Progenitor cell of endocrine pancreas (in vitro differentiated cells): ENCODE data around the gene NCS1. TPM values are rescaled to one million over a fixed set of nuclear protein-coding genes. Genes with fewer than 3 reads are reported as not detected.

Experiments used
- DNase-seq: peaks from one replicate; pipeline ENCODE4 v3.0.0; 2021; ENCODE audit warnings: low spot score; ENCODE audit not compliant: unreplicated experiment
- H3K27ac Mint-ChIP-seq: 2 replicates; pipeline ENCODE4 v1.8.0; 2021; ENCODE audit warnings: mild to moderate bottlenecking, moderate library complexity, mixed read lengths
- H3K27me3 Mint-ChIP-seq: 2 replicates; pipeline ENCODE4 v1.8.0; 2021; ENCODE audit warnings: mixed read lengths
- H3K36me3 Mint-ChIP-seq: 2 replicates; pipeline ENCODE4 v1.8.0; 2022; ENCODE audit warnings: mixed read lengths; ENCODE audit not compliant: insufficient read depth
- H3K4me1 Mint-ChIP-seq: 2 replicates; pipeline ENCODE4 v1.8.0; 2021; ENCODE audit warnings: low read depth, mixed read lengths
- H3K4me3 Mint-ChIP-seq: 2 replicates; pipeline ENCODE4 v1.8.0; 2021; ENCODE audit warnings: low read depth, mild to moderate bottlenecking, moderate library complexity, mixed read lengths
- H3K9me3 Mint-ChIP-seq: 2 replicates; pipeline ENCODE4 v1.8.0; 2021; ENCODE audit warnings: low read depth, mixed read lengths
- total RNA-seq: library from RNA; stranded (reverse); gene quantifications from 2 replicates; pipeline ENCODE4 v1.2.1, GENCODE V29; 2021
- TF ChIP-seq, protein P1 (sequence below): fragments of 200-600 bp; sonication (generic); IDR thresholded peaks from one replicate; pipeline ENCODE4 v1.5.0; 2021; ENCODE audit warnings: antibody characterized with exemption, mild to moderate bottlenecking; ENCODE audit not compliant: unreplicated experiment

NCS1 gene
- total RNA-seq, 1 donor from 2014 or later: 29.0 TPM

DNA sequence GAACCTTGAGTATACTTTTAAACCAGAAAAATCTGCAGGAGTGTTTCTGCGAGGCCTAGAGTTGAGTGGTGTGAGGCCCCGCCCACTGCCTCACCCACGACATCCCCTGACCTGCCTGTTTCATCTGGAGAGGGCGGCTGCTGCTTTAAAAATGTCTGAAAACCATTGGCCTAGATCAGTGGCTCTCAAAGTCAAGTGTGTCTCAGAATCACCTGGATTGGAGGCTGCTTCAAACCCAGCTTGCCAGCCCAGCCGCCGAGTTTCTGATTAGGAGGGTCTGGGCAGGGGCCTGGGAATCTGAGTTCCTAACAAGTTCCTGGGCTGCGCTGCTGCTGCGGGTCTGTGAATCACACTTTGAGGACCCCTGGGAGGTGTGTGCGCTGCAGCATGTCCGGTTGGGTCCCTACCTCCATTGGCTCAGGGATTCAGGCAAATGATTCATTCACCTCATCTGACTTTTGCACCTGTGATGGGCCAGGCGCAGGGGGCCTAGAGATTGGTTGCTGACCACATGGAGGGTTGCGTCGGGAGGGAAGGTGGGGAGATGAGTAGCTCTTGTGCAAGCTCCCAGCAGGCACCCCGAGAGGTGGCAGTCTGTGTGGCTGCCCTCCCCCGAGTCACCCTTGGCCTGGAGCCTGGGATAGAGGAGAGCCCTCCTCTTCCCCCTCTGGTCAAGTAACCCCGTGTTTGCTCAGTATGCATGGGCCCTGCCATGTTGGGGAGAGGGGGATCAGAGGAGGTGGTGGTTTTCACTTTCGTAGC is 65.7 kb downstream of the NCS1 start:
- H3K4me1 Mint-ChIP-seq: peaks cover 4% of the 10 kb centered on the region
- no peak overlapping the region for H3K4me3 Mint-ChIP-seq
- no peak for DNase-seq
- no peaks in the 10 kb centered on the region for H3K27me3 Mint-ChIP-seq
- peaks cover 3% of the 10 kb centered on the region for H3K36me3 Mint-ChIP-seq
- H3K9me3 Mint-ChIP-seq: no peaks in the 10 kb centered on the region
- no peak overlapping the region for H3K27ac Mint-ChIP-seq
- TF ChIP-seq, protein P1, sequence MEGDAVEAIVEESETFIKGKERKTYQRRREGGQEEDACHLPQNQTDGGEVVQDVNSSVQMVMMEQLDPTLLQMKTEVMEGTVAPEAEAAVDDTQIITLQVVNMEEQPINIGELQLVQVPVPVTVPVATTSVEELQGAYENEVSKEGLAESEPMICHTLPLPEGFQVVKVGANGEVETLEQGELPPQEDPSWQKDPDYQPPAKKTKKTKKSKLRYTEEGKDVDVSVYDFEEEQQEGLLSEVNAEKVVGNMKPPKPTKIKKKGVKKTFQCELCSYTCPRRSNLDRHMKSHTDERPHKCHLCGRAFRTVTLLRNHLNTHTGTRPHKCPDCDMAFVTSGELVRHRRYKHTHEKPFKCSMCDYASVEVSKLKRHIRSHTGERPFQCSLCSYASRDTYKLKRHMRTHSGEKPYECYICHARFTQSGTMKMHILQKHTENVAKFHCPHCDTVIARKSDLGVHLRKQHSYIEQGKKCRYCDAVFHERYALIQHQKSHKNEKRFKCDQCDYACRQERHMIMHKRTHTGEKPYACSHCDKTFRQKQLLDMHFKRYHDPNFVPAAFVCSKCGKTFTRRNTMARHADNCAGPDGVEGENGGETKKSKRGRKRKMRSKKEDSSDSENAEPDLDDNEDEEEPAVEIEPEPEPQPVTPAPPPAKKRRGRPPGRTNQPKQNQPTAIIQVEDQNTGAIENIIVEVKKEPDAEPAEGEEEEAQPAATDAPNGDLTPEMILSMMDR: no peak

DNA sequence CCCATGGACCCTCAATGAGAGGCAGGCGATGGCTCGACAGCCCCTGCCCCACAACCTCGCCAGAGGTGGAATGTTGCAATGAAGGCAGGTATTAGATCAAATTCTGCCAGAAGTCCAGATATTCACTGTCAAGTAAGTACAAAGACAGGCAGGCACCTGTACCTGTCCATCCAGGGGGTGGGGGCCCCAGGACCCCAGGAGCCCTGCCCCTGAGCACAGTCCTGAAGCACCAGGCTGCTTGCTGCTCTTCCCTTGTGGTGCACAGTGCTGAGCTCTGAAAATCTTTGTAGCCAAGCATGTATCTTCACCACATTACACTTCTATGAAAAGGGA is 67.1 kb downstream of the NCS1 start:
- Mint-ChIP-seq H3K27ac (no peak overlapping the region), H3K4me3 (no peak overlapping the region), H3K27me3 (no peaks in the 10 kb centered on the region), H3K4me1 (peaks cover 5% of the 10 kb centered on the region), H3K9me3 (no peaks in the 10 kb centered on the region), H3K36me3 (no peaks in the 10 kb centered on the region)
- no peak for DNase-seq
- TF ChIP-seq, protein P1: no peak

DNA sequence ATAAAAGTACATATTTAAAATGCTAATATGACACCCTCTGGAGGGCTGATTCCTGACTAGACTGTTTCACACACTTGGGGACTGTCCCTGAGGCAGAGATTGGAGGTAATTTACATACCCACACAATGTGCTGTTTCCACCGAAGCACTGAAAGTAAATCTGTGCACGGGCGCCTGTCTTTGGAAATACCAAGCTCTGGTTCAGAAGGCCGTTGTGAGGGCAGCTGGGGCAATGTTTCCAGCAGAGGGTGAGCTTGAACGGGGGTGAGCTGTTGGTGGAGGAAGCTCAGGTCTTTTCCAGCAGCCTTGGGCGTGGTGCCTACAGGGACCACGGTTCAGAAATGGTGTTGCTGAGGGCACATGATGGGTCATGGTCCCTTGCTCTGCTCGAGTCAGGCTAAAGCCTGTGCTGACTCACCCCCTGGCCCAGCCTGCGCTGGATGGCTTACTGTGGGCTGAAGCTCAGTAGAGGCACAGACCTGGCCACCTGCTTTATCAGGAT is 67.6 kb downstream of the NCS1 start:
- no peak overlapping the region for H3K4me3 Mint-ChIP-seq
- H3K36me3 Mint-ChIP-seq: no peaks in the 10 kb centered on the region
- H3K9me3 Mint-ChIP-seq: no peaks in the 10 kb centered on the region
- TF ChIP-seq, protein P1: no peak
- H3K27me3 Mint-ChIP-seq: no peaks in the 10 kb centered on the region
- H3K27ac Mint-ChIP-seq: no peak overlapping the region
- no peak for DNase-seq
- peaks cover 5% of the 10 kb centered on the region for H3K4me1 Mint-ChIP-seq

GRCh38 chr9:130240410-130241197 is 68.4 kb downstream of the NCS1 start:
- Mint-ChIP-seq H3K4me1 (peaks cover 5% of the 10 kb centered on the region), H3K27ac (no peak overlapping the region), H3K27me3 (peaks cover 3% of the 10 kb centered on the region), H3K4me3 (no peak overlapping the region), H3K9me3 (no peaks in the 10 kb centered on the region), H3K36me3 (no peaks in the 10 kb centered on the region)
- DNase-seq: no peak
- TF ChIP-seq, protein P1: no peak

- peaks cover 3% of the 10 kb centered on the region for H3K27me3 Mint-ChIP-seq
- H3K4me3 Mint-ChIP-seq: no peak overlapping the region
- TF ChIP-seq, protein P1: no peak
- peaks cover 5% of the 10 kb centered on the region for H3K4me1 Mint-ChIP-seq
- H3K9me3 Mint-ChIP-seq: no peaks in the 10 kb centered on the region
- DNase-seq: no peak
- H3K27ac Mint-ChIP-seq: no peak overlapping the region
- H3K36me3 Mint-ChIP-seq: no peaks in the 10 kb centered on the region
Measured at GRCh38 chr9:130241198-130241535, 69.0 kb downstream of the NCS1 start.
